ENCODE measurements around the gene NELL2.

- TF ChIP-seq POLR2AphosphoS5 (IDR thresholded peaks at IDR 0.05) (no peak), POLR2A (IDR thresholded peaks at IDR 0.05) (no peak)
- TF ChIP-seq, protein P1, sequence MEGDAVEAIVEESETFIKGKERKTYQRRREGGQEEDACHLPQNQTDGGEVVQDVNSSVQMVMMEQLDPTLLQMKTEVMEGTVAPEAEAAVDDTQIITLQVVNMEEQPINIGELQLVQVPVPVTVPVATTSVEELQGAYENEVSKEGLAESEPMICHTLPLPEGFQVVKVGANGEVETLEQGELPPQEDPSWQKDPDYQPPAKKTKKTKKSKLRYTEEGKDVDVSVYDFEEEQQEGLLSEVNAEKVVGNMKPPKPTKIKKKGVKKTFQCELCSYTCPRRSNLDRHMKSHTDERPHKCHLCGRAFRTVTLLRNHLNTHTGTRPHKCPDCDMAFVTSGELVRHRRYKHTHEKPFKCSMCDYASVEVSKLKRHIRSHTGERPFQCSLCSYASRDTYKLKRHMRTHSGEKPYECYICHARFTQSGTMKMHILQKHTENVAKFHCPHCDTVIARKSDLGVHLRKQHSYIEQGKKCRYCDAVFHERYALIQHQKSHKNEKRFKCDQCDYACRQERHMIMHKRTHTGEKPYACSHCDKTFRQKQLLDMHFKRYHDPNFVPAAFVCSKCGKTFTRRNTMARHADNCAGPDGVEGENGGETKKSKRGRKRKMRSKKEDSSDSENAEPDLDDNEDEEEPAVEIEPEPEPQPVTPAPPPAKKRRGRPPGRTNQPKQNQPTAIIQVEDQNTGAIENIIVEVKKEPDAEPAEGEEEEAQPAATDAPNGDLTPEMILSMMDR (IDR thresholded peaks at IDR 0.05) = no peak
These were observed 320.7 kb downstream of the NELL2 start for GRCh38 chr12:44555454-44555853.

Measured in stomach (tissue), 4 donors.